OCI-LY1 (cell line): ENCODE data around the gene TMEM256.

Experiments
- EZH2 ChIP-seq: fragments of 200-600 bp; sonication (generic), shearing (Covaris generic); IDR thresholded peaks from 2 replicates; pipeline ENCODE4 v1.8.0; 2017; ENCODE audit warnings: borderline replicate concordance, mixed run types, mild to moderate bottlenecking, antibody characterized with exemption, low read length, moderate library complexity, mixed read lengths
- TF ChIP-seq, protein P1 (sequence below): fragments of 200-600 bp; sonication (generic), shearing (Covaris generic); IDR thresholded peaks from 2 replicates; pipeline ENCODE4 v1.5.1; 2017; ENCODE audit warnings: mild to moderate bottlenecking, antibody characterized with exemption, low read length, moderate library complexity, mixed read lengths

DNA sequence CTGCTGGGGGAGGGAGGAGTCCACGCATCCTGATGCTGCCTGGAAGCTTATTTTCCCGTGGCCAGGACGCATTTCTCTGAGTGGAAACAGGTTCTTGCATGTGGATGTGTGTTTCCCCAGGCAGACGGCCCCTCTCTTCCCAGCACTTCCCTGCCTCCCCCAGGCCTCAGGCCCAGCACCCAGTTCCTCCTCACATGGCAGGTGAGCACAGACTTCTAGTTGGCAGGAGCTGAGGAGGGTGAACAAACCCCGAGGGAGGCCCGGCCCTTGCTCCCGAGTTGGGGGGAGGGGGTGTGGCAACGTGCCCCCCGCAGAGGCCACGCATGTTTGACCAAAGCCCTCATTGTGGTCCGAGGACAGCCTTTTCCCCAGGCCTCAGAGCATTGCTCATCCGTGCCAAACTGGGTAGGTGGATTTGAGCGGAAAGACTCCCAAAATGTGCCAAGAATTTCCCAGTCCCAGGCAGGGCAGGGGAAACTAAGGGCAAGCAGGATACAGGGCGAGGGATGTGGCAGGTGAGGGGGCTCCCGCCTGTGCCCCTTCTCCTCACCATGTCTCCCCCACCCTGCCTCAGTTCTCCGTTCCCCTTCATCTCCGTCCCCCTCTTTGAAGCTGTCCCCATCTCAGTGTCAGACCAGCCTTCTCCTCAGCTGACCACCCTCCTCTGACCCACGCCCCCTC lies 14.7 kb upstream of the TMEM256 start:
- TF ChIP-seq, protein P1, sequence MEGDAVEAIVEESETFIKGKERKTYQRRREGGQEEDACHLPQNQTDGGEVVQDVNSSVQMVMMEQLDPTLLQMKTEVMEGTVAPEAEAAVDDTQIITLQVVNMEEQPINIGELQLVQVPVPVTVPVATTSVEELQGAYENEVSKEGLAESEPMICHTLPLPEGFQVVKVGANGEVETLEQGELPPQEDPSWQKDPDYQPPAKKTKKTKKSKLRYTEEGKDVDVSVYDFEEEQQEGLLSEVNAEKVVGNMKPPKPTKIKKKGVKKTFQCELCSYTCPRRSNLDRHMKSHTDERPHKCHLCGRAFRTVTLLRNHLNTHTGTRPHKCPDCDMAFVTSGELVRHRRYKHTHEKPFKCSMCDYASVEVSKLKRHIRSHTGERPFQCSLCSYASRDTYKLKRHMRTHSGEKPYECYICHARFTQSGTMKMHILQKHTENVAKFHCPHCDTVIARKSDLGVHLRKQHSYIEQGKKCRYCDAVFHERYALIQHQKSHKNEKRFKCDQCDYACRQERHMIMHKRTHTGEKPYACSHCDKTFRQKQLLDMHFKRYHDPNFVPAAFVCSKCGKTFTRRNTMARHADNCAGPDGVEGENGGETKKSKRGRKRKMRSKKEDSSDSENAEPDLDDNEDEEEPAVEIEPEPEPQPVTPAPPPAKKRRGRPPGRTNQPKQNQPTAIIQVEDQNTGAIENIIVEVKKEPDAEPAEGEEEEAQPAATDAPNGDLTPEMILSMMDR = no peak
- TF ChIP-seq EZH2 = no peak
